ENCODE data around the gene FAM110A.
"Not testable (repeated sequence)": the region's sequence is repeated elsewhere in the genome, so short reads cannot be mapped to it uniquely, and the experiment has no call there.

Gene FAM110A

GRCh38 chr20:890666-891057, 57.1 kb downstream of the FAM110A start:
- in situ Hi-C loops (cut with MboI; ENCODE audit: low pct_unique_long_range_greater_than_20kb, low sequenced_read_pairs, unreplicated experiment), result no loop called here
- no peak for DNase-seq (ENCODE audit: low spot score)
- TF ChIP-seq, protein P1, sequence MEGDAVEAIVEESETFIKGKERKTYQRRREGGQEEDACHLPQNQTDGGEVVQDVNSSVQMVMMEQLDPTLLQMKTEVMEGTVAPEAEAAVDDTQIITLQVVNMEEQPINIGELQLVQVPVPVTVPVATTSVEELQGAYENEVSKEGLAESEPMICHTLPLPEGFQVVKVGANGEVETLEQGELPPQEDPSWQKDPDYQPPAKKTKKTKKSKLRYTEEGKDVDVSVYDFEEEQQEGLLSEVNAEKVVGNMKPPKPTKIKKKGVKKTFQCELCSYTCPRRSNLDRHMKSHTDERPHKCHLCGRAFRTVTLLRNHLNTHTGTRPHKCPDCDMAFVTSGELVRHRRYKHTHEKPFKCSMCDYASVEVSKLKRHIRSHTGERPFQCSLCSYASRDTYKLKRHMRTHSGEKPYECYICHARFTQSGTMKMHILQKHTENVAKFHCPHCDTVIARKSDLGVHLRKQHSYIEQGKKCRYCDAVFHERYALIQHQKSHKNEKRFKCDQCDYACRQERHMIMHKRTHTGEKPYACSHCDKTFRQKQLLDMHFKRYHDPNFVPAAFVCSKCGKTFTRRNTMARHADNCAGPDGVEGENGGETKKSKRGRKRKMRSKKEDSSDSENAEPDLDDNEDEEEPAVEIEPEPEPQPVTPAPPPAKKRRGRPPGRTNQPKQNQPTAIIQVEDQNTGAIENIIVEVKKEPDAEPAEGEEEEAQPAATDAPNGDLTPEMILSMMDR (IDR thresholded peaks at IDR 0.05; ENCODE audit: extremely low read depth, insufficient read depth, missing control alignments), result no peak

- no peak for DNase-seq (ENCODE audit: low spot score)
- TF ChIP-seq, protein P1 (IDR thresholded peaks at IDR 0.05; ENCODE audit: extremely low read depth, insufficient read depth, missing control alignments), result no peak
- in situ Hi-C loops (cut with MboI; ENCODE audit: low pct_unique_long_range_greater_than_20kb, low sequenced_read_pairs, unreplicated experiment), result no loop called here
Observed at GRCh38 chr20:891058-891705, 57.7 kb downstream of the FAM110A start.

- in situ Hi-C loops (cut with MboI; ENCODE audit: low pct_unique_long_range_greater_than_20kb, low sequenced_read_pairs, unreplicated experiment), result no loop called here
- no peak for DNase-seq (ENCODE audit: low spot score)
- TF ChIP-seq, protein P1 (IDR thresholded peaks at IDR 0.05; ENCODE audit: extremely low read depth, insufficient read depth, missing control alignments), result no peak
Observed at GRCh38 chr20:891706-892080, 58.2 kb downstream of the FAM110A start.

DNA sequence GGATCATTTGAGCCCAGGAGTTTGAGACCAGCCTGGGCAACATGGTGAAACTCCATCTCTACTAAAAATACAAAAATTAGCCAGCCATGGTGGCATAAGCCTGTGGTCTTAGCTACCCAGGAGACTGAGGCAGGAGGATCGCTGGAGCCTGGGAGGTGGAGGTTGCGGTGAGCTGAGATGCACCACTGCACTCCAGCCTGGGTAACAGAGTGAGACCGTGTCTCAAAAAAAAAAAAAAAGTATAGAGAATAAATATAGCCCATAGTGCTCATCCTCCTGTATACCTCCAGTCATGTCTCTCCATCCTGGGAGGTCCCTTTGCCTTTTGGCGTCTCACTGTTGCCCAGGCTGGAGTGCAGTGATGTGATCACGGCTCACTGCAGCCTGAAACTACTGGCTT, 58.9 kb downstream of the FAM110A start:
- in situ Hi-C loops (cut with MboI; ENCODE audit: low pct_unique_long_range_greater_than_20kb, low sequenced_read_pairs, unreplicated experiment), result not testable (repeated sequence)

More for the DNA sequence above, 58.9 kb downstream of the FAM110A start:
- not testable (repeated sequence) for DNase-seq (ENCODE audit: low spot score)
